M059J (cell line): ENCODE measurements around the gene ZBTB17. TPM values are rescaled to one million over a fixed set of nuclear protein-coding genes. Genes with fewer than 3 reads are reported as not detected.
"Not testable (repeated sequence)": the region's sequence is repeated elsewhere in the genome, so short reads cannot be mapped to it uniquely, and the experiment has no call there.

Experiments
- DNase-seq: peaks from one replicate; pipeline ENCODE4 v3.0.0-alpha.2; 2012; ENCODE audit warnings: low read depth
- total RNA-seq: library from RNA; depleted of rRNA; stranded (reverse); fragments of >200 nt; shearing (Covaris generic); gene quantifications from 2 replicates; pipeline ENCODE4 v1.2.3, GENCODE V29; 2014

Gene ZBTB17
- total RNA-seq, 1 experiment from 2014 or later = 37.6 TPM

GRCh38 chr1:15988856-15989736 is 13.2 kb upstream of the ZBTB17 start:
- no peak for DNase-seq

GRCh38 chr1:15985611-15986297 is 9.9 kb upstream of the ZBTB17 start:
- peak; percentile 69 for DNase-seq

GRCh38 chr1:15983275-15983674 is 7.4 kb upstream of the ZBTB17 start:
- DNase-seq = no peak

GRCh38 chr1:15981679-15982078 is 5.8 kb upstream of the ZBTB17 start:
- DNase-seq = no peak

GRCh38 chr1:15977947-15978346 is 2.0 kb upstream of the ZBTB17 start:
- not testable (repeated sequence) for DNase-seq

GRCh38 chr1:15975358-15975804 is 520 bp downstream of the ZBTB17 start:
- DNase-seq = peak; percentile 55

GRCh38 chr1:15974855-15975254 is 1.0 kb downstream of the ZBTB17 start:
- no peak for DNase-seq

GRCh38 chr1:15973772-15974171 is 2.1 kb downstream of the ZBTB17 start:
- DNase-seq = no peak

GRCh38 chr1:15972409-15972808 is 3.5 kb downstream of the ZBTB17 start:
- DNase-seq = no peak

- no peak for DNase-seq
Observed at GRCh38 chr1:15970911-15971310, 5.0 kb downstream of the ZBTB17 start.

GRCh38 chr1:15969321-15969880 is 6.5 kb downstream of the ZBTB17 start:
- no peak for DNase-seq

GRCh38 chr1:15968172-15968571 is 7.7 kb downstream of the ZBTB17 start:
- no peak for DNase-seq

- no peak for DNase-seq
Observed at GRCh38 chr1:15966956-15967344, 9.0 kb downstream of the ZBTB17 start.

GRCh38 chr1:15966081-15966955 is 9.6 kb downstream of the ZBTB17 start:
- DNase-seq = peak; percentile 33

- no peak for DNase-seq
Observed at GRCh38 chr1:15965228-15965767, 10.6 kb downstream of the ZBTB17 start.

GRCh38 chr1:15963968-15964648 is 11.8 kb downstream of the ZBTB17 start:
- no peak for DNase-seq

GRCh38 chr1:15963363-15963967 is 12.4 kb downstream of the ZBTB17 start:
- DNase-seq = no peak

- DNase-seq = no peak
Observed at GRCh38 chr1:15962671-15963362, 13.1 kb downstream of the ZBTB17 start.

- no peak for DNase-seq
Observed at GRCh38 chr1:15962176-15962575, 13.7 kb downstream of the ZBTB17 start.

- no peak for DNase-seq
Observed at GRCh38 chr1:15961492-15961891, 14.4 kb downstream of the ZBTB17 start.
